Activated T-helper 1 cell treated with Interleukin-2 at 50 U/mL for 16 hours (primary cell): ENCODE results near the gene CDX2.

Source experiments
- DNase-seq: peaks from one replicate; pipeline ENCODE4 v3.0.0-alpha.2; 2020; ENCODE audit warnings: low read depth

CDX2 gene

GRCh38 chr13:27928805-27929753, 40.0 kb downstream of the CDX2 start:
- no peak for DNase-seq

- no peak for DNase-seq
Observed at GRCh38 chr13:27928353-27928804, 40.7 kb downstream of the CDX2 start.

GRCh38 chr13:27927444-27928352, 41.4 kb downstream of the CDX2 start:
- DNase-seq, result no peak

- no peak for DNase-seq
Observed at GRCh38 chr13:27926644-27927434, 42.3 kb downstream of the CDX2 start.

- DNase-seq, result no peak
Observed at GRCh38 chr13:27925220-27925991, 43.7 kb downstream of the CDX2 start.

- DNase-seq, result no peak
Observed at GRCh38 chr13:27924529-27925141, 44.5 kb downstream of the CDX2 start.

GRCh38 chr13:27923794-27924528, 45.2 kb downstream of the CDX2 start:
- no peak for DNase-seq

GRCh38 chr13:27922883-27923612, 46.1 kb downstream of the CDX2 start:
- no peak for DNase-seq

GRCh38 chr13:27921961-27922882, 46.9 kb downstream of the CDX2 start:
- no peak for DNase-seq

GRCh38 chr13:27921421-27921960, 47.6 kb downstream of the CDX2 start:
- no peak for DNase-seq

GRCh38 chr13:27920677-27921420, 48.3 kb downstream of the CDX2 start:
- no peak for DNase-seq

GRCh38 chr13:27919934-27920676, 49.0 kb downstream of the CDX2 start, which contains the start of gene PDX1:
PDX1 (plus strand) TSS chr13:27920000; CDS start chr13:27920139, 139 bp downstream.
- no peak for DNase-seq

- DNase-seq, result no peak
Observed at GRCh38 chr13:27919659-27919933, 49.5 kb downstream of the CDX2 start.

- no peak for DNase-seq
Observed at GRCh38 chr13:27918918-27919658, 50.0 kb downstream of the CDX2 start.

- DNase-seq, result no peak
Observed at GRCh38 chr13:27918041-27918917, 50.8 kb downstream of the CDX2 start.
